ENCODE data around the gene NTN4.

DNA sequence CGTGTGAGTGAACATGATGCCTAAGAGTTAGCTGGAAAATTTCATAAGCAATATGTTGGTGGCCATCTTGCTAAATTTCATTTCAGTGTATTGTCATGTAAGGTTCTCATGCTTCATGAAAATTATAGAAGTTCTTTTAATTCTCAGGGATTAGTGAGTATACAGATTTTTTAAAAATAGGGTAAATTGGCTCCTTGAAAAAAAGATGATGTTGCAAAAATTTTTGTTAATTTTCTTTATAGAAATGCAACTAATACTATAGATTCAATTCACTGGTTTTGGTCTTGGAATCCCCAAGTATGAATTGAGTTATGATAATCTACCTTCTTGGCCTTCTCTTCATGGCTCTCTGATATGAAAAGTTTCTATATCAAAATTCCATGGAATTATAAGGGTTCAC lies 75.4 kb downstream of the NTN4 start:
- TF ChIP-seq, protein P1, sequence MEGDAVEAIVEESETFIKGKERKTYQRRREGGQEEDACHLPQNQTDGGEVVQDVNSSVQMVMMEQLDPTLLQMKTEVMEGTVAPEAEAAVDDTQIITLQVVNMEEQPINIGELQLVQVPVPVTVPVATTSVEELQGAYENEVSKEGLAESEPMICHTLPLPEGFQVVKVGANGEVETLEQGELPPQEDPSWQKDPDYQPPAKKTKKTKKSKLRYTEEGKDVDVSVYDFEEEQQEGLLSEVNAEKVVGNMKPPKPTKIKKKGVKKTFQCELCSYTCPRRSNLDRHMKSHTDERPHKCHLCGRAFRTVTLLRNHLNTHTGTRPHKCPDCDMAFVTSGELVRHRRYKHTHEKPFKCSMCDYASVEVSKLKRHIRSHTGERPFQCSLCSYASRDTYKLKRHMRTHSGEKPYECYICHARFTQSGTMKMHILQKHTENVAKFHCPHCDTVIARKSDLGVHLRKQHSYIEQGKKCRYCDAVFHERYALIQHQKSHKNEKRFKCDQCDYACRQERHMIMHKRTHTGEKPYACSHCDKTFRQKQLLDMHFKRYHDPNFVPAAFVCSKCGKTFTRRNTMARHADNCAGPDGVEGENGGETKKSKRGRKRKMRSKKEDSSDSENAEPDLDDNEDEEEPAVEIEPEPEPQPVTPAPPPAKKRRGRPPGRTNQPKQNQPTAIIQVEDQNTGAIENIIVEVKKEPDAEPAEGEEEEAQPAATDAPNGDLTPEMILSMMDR (conservative IDR thresholded peaks at IDR 0.05): no peak
- no peak for TF ChIP-seq ZFX (IDR thresholded peaks at IDR 0.05)
